GM19351 (cell line): ENCODE data around the gene NWD2.
"Not testable (repeated sequence)": the region's sequence is repeated elsewhere in the genome, so short reads cannot be mapped to it uniquely, and the experiment has no call there.

Source experiments
- ATAC-seq: cut with Tn5 transposase; IDR thresholded peaks from one replicate; pipeline ENCODE4 v1.9.1; 2021; ENCODE audit warnings: mild to moderate bottlenecking, moderate library complexity; ENCODE audit not compliant: unreplicated experiment

NWD2 gene

DNA sequence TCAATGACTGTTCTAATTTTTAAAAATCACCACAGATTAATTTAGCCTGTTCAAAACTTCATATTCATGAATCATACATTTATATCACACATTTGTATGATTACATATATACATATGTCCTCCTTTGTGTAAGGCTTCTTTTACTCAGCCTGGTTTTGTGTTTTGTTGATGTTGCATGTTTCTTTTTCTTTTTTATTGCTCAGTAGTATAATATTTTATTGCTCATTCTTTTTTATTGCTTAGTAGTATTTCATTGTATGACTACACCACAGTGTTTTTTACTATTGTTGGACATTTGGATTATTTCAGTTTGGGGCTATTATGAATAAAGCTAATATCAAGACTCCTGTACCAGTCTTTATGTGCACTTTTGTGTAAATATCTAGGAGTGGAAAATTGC, 243.1 kb downstream of the NWD2 start:
- no peak for ATAC-seq

DNA sequence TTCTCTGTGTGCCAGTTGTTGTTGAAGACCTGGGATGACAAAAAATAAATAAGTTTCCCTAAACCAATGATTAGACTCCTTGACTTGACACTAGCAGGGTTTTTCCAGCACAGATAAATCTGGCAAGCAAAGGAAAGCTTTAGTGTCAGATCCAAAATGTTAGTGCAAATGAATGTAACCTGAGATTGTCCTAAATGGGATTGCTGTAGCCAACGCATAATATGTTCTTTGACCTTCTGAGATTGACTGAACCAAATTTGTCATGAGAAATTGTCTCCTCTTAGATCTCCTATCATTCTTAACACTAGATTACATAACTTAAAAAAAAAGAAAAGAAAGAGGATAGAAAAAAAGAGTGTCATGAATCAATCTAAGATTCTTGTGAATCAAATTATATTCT, 245.2 kb downstream of the NWD2 start:
- ATAC-seq, result no peak

DNA sequence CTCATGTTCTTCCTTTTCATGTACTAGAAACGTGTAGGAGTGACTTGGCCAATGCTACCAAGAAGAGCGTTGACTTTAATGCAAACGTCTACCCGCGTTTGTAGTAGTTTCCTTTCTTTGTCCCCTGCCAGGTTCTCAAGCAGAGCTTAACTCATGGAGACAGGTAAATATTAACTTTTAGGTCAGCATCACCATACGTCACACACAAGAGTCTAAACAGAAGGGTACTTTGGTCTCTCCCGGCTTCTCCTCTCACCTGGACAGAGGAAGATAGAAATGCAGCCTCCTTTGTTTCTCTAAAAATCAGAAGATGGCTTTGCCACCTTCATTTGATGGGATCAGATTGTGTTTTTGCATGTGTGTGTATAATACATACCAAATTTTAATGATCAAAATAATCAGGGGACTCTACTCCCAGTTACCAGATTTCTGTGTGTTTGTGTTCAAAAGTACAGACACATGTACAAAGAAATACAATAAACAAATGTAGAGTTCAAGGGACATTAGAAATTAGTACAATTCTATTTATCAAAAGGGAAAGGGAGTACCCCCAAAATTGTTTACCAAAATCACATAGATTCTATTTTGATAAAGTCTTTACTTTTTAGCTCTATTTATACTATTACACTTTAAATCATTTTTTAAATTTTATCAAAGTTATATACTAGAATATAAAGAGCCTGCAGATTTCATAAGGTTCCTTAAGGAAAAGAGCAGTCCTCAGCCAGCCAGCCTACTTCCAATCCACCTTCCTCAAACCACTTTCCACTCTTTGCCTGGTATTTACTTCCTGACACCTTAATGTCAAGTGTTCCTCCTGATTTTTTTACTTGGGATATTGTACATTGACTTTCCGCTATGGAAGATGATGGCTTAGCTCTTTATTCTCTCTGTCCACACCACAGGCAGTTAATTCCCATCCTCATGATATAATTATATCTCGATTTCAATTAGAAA, 246.1 kb downstream of the NWD2 start:
- ATAC-seq, result no peak

DNA sequence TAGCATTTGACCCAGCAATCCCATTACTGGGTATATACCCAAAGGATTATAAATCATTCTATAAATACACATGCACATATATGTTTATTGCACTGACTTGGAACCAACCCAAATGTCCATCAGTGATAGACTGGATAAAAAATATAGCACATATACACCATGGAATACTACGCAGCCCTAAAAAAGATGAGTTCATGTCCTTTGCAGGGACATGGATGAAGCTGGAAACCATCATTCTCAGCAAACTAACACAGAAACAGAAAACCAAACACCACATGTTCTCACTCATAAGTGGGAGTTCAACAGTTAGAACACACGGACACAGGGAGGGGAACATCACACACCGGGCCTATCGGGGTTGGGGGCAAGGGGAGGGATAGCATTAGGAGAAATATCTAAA, 250.8 kb downstream of the NWD2 start:
- ATAC-seq, result not testable (repeated sequence)
